WERI-Rb-1 (cell line): ENCODE results near the gene YES1.

Experiments used
- DNase-seq: peaks from one replicate; pipeline ENCODE4 v3.0.0-alpha.2; 2020
- H3K27ac ChIP-seq: fragments of 250-450 bp; sonication (Bioruptor Pico); 2 replicates; pipeline ENCODE4 v1.5.1; 2020; ENCODE audit warnings: mild to moderate bottlenecking, moderate library complexity
- H3K27me3 ChIP-seq: fragments of 250-450 bp; sonication (Bioruptor Pico); 2 replicates; pipeline ENCODE4 v1.5.1; 2021; ENCODE audit warnings: mild to moderate bottlenecking, low read depth, moderate library complexity; ENCODE audit not compliant: insufficient read depth, severe bottlenecking
- H3K36me3 ChIP-seq: fragments of 250-450 bp; sonication (Bioruptor Pico); 2 replicates; pipeline ENCODE4 v1.5.1; 2020; ENCODE audit warnings: mild to moderate bottlenecking, moderate library complexity
- H3K4me3 ChIP-seq: 2 replicates; pipeline ENCODE4 v1.5.1; 2011; ENCODE audit warnings: low read depth, mild to moderate bottlenecking, control low read depth, low read length
- H3K9me3 ChIP-seq: fragments of 250-450 bp; sonication (Bioruptor Pico); 2 replicates; pipeline ENCODE4 v1.5.1; 2021; ENCODE audit warnings: mild to moderate bottlenecking, moderate library complexity; ENCODE audit not compliant: severe bottlenecking
- CTCF ChIP-seq: IDR thresholded peaks from 2 replicates; pipeline ENCODE4 v1.5.1; 2011; ENCODE audit warnings: low read depth, mild to moderate bottlenecking, control low read depth, inconsistent platforms, low read length

The YES1 gene

DNA sequence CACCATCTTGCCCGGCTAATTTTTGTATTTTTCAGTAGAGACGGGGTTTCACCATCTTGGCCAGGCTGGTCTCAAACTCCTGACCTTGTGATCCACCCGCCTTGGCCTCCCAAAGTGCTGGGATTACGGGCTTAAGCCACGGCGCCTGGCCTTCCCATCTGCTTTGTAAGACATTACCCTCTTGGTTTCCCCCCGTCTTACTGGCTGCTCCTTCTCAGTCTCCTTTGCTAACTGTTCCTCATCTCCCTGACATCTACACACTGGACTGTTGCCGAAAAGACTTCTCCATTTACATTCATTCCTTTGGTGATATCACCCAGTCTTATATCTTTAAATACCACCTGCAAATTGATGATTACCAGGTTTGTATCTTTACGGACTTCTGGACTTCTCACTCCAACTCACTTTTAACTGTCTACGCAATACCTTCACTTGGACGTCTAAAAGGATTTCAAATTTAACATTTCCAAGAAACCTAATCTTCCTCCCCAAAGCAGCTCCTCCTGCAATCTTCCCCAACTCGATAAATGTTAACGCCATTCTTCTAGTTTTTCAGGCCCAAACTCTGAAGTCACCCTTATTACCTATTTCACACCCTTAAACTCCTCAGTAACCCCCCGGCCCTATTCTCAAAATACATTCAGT, 37.9 kb downstream of the YES1 start:
- no peak overlapping the region for H3K27ac ChIP-seq
- H3K27me3 ChIP-seq = no peaks in the 10 kb centered on the region
- DNase-seq = no peak
- TF ChIP-seq CTCF = no peak
- no peak overlapping the region for H3K4me3 ChIP-seq
- H3K36me3 ChIP-seq = no peaks in the 10 kb centered on the region
- no peaks in the 10 kb centered on the region for H3K9me3 ChIP-seq

DNA sequence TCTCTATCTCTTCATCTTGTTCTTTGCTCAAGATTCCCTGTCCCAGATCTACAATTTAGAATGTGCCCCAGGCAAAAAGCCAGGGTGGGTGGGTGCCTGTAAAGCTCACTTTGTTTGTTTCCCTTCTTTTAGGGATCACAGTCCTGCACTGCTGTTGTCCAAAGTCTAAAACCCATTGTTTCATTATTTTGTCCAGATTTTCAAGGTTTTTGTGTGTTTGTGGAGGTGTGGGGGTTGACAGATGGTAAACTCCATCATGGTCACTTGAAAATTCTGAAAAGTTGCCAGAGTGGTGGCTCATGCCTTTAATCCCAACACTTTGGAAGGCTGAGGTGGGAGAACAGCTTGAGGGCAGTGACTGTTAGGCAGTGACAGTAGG, 41.5 kb downstream of the YES1 start:
- Histone ChIP-seq H3K27ac (no peak overlapping the region), H3K27me3 (no peaks in the 10 kb centered on the region), H3K4me3 (no peak overlapping the region), H3K9me3 (no peaks in the 10 kb centered on the region), H3K36me3 (no peaks in the 10 kb centered on the region)
- no peak for DNase-seq
- TF ChIP-seq CTCF = no peak

DNA sequence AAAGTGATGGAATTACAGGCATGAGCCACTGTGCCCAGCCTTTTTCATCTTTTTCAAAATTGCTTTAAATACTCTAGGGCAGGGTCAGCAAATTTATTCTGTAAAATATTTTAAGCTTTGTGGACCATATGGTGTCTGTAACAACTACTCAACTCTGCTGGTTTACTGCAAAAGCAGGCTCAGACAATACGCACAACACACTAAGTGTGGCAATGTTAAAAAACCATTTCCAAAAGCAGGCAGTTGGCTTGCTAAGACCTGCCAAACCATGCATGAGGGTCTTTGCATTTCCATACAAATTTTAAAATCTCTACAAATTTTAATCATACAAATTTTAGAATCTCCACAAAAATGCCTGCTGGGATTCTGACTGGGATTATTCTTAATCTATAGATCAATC, 44.1 kb downstream of the YES1 start:
- TF ChIP-seq CTCF = no peak
- Histone ChIP-seq H3K27ac (no peak overlapping the region), H3K9me3 (no peaks in the 10 kb centered on the region), H3K27me3 (no peaks in the 10 kb centered on the region), H3K4me3 (no peak overlapping the region), H3K36me3 (no peaks in the 10 kb centered on the region)
- DNase-seq = no peak

- H3K27me3 ChIP-seq = no peaks in the 10 kb centered on the region
- no peak overlapping the region for H3K4me3 ChIP-seq
- DNase-seq = no peak
- H3K9me3 ChIP-seq = no peaks in the 10 kb centered on the region
- no peak overlapping the region for H3K27ac ChIP-seq
- H3K36me3 ChIP-seq = no peaks in the 10 kb centered on the region
- no peak for TF ChIP-seq CTCF
Measured at GRCh38 chr18:767084-767882, 44.8 kb downstream of the YES1 start.

GRCh38 chr18:766550-766860, 45.5 kb downstream of the YES1 start:
- no peaks in the 10 kb centered on the region for H3K27me3 ChIP-seq
- no peak for TF ChIP-seq CTCF
- no peak overlapping the region for H3K27ac ChIP-seq
- no peaks in the 10 kb centered on the region for H3K36me3 ChIP-seq
- DNase-seq = no peak
- H3K9me3 ChIP-seq = no peaks in the 10 kb centered on the region
- H3K4me3 ChIP-seq = no peak overlapping the region
